GM18909 (cell line): Measurements from ENCODE around the gene CLPSL2.

Experiments used
- ATAC-seq: cut with Tn5 transposase; IDR thresholded peaks from one replicate; pipeline ENCODE4 v1.9.1; 2021; ENCODE audit warnings: mild to moderate bottlenecking; ENCODE audit not compliant: unreplicated experiment, poor library complexity

CLPSL2 gene

DNA sequence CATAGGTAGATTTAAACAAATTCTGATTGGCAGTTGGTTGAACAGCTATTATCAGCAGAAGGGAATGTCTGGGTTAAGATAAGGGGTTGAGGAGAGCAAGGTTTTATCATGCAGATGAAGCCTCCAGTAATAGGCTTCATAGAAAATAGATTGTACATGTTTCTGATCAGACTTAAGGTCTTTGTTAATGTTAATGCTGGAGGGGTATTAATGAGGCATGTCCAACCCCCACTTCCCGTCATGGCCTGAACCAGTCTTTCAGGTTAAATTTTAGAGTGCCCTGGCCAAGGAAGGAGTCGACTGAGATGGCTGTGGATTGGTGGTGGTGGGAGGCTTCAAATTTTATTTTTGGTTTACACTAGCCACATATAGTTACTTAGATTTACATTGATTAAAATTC lies 7.8 kb downstream of the CLPSL2 start:
- ATAC-seq, result no peak

DNA sequence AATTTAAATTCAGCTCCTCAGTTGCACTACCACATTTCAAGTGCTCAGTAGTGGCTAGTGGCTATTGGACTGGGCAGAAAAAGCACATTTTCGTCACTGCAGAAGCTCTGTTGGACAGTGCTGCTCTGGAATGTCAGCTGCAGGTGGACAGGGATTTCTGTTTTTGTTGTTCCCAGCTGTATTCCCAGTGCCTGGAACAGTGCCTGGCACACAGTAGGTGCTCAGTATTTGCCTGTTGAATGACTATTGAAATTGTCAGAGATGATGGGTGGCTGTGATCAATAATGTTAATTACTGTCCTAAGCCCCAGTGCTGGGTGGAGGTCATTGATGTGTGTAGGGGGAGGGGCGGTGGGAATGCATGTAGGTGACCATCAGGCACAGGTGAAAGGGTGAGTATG lies 9.9 kb downstream of the CLPSL2 start:
- no peak for ATAC-seq

DNA sequence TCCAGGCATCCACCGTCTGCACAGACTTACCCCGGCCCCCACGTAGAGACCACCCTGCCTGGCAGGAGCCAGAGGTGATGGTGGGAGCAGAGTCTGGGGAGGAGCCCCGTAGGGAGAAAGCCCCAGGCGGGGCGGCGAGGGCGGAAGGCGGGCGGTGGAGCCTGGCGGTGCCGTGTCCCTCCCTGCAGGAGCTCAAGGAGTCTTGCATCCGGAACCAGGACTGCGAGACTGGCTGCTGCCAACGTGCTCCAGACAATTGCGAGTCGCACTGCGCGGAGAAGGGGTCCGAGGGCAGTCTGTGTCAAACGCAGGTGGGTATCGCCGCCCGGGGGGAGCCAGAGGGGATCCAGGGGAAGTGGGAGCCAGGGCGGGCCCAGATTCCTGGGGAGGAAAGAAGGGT lies 10.4 kb downstream of the CLPSL2 start:
- no peak for ATAC-seq

DNA sequence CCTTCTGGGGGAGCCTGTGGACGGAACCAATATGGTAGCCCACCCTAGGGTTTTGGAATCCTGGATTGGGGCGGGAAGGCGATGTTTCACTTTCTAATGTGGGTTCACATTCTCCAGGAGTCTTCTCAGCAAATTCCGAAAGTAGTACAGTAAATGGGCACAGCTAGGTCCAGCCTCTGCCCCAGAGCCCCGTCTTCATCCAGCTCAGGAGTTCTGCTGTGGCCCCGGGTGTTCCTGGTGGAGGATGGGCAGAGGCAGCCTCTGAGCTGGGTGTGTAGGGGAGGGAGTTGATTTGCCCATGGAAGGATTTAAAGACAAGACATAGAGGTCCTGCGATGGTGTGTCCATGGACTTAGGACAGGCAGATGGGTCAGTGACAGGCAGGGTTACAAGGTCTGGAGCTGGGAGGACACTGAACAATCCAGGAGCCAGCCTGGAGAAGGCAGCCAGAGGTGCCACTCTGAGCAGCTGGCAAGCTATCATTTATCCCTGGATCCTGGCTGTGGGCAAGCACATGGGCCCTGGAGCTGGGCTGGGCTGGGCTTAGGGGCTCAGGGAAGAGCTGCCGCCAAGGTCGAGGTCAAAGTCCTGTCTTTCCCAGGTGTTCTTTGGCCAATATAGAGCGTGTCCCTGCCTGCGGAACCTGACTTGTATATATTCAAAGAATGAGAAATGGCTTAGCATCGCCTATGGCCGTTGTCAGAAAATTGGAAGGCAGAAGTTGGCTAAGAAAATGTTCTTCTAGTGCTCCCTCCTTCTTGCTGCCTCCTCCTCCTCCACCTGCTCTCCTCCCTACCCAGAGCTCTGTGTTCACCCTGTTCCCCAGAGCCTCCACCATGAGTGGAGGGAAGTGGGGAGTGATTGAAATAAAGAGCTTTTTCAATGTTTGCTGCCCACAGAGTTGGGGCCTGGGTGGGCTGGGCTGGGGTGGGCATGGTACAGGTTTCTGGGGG lies 11.1 kb downstream of the CLPSL2 start:
- ATAC-seq, result no peak

DNA sequence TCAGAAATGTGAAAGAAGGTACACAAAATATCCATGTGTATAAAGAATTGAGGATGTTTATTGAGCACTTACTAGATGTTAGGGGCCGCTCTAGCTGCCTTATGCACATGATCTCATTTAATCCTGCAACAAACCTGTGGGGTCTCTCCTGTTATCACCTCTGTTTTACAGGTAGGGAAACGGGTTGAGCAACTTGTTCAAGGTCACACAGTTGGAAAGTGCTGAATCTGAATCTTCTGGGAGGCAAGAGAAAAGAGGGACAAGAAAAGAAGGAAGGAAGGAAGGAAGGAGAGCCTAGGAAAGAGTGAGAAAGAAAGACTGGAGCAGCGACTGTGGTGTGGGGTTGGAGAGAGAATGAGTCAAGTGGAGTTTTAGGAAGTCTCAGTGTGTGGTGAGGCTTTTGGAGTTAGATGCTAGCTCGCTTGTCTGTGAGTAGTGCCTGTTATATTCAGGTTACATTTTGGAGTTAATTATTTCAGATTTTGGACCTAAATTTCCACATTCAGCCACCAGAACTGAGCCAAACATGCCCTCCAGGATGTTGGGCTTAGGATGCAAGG lies 12.1 kb downstream of the CLPSL2 start:
- ATAC-seq, result no peak

DNA sequence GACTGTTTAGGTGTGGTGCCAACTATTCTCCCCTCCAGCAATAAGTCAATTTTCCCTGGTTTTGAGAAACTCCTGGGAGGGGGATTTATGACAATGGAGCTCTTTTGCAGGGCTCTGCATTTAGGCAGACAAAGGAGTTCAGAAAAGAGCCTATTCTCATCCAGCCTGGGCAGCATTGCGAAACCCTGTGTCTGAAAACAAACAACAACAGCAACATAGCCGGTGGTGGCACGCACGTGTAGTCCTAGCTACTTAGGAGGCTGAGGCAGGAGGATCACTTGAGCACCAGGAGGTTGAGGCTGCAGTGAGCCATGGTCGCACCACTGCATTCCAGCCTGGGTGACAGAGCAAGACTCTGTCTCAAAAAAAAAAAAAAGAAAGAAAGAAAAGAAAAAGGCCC lies 14.3 kb downstream of the CLPSL2 start:
- ATAC-seq, result no peak

DNA sequence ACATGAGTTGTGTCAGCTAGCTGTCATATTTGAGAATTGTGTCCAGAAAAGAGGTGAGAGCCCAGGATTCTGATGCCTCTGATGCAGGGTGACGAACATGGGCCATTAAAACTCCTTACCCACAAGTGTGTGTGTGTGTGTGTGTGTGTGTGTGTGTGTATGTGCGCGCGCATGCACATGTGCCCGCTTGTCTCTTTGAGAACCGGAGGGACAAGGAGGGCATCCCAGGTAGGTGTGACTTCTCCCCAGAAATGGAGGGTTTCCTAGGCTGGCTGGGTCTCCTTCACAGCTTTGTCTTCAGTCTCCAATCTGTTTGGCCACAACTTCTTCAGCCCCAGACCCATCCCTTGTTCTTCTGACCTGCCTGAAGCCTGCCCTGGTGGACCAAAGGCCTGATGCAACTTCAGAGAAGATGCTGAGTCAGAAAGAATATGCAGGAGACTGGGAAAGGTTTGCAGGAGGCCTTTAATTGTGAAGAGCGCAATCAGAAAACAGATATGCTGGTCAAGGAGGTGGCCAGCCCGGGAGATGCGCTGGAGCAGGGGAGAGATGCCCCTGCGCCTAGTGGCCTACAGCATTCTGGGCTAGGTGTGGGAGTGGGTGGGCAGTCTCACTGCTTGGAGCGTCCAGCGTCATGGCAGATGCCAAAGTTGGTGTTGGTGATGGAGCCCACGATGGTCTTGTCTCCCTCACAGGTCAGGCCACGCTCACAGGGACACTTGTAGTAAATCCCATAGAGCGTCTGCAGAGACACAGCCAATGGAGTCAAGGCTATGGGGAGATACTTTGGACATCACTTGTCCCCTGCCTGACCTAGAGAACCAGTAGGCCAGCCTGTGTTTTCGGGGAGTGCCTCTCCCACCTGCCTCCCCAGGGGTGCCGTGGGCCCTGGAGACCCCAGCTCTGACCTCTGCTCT lies 18.4 kb downstream of the CLPSL2 start:
- ATAC-seq, result no peak

DNA sequence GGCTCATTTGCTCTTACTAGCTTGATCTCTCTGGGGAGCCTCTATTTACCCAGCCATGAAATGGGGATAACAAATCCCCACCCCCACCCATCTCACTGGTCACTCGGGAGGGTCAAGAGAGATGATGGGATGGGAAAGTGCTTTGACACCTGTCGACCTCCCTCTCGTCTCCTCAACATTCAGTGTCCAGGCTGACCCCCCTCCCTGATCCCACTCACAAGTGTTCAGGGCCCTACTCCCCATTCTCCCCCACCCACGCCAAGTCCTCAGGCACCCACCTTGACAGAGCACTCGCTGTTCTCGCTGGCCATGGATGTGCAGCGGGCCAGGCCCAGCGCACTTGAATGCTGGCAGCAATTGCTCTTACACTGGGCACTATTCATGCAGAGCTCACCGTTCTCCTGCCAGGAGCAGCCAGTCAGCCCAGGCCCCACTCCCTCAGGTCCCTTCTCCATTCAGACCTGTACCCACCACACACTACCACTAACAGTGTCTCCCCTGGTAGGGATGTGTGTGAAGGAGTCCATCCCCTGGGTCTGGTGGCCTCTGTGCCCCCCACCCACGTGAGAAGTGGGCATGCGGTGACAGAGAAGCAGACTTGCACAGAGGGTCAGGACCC lies 19.2 kb downstream of the CLPSL2 start:
- no peak for ATAC-seq

DNA sequence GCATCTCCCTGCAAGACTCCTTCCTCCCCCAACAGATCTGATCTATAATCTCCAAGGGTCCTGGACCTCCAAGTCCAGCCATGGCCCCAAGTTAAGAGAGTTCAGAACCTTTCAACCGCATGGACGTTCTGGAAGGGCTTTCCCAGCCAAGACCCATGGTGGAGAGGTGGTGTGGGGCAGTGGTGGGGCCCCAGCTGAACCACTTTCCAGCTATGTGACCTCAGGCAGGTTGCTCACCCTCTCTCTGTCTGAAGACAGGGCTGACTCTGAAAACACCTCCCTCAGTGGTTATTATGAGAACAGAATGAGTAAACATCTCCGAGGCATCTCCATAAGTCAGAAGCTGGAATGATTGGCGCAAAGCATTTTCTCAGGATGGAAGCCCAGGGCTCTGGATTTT lies 19.8 kb downstream of the CLPSL2 start:
- no peak for ATAC-seq

DNA sequence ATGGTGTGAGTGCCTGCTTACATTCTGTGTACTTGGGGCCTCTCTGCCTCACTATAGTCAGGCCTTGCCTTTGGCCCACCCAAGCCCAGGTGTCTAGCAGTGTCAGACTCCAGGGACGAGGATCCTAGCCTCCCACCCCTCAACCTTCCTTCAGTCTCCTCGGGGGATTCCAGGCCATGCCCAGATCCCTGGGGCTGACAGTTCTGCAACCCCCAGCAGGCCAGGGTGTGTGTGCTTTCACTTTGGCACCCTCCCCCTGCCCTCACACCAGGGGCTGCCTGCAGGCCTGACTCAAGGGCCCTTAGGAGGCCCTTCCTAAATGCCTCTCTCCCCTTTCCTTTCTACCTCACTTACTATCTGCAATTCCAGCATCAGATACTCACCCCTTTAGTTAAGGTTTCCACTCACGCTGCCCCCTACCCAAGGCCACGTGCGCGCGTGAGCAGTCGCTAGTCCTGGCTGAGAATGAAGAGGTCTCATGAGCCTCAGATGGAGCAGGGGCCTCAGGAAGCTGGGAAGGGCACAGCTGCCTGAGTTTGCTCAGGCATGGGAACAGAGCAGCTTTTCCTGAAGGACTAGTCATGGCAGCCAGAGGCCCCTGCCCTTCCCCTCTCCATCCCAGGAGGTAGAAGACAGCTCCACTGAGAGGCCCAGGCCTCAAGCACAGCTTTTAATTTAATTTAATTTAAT lies 21.6 kb downstream of the CLPSL2 start:
- ATAC-seq, result no peak

DNA sequence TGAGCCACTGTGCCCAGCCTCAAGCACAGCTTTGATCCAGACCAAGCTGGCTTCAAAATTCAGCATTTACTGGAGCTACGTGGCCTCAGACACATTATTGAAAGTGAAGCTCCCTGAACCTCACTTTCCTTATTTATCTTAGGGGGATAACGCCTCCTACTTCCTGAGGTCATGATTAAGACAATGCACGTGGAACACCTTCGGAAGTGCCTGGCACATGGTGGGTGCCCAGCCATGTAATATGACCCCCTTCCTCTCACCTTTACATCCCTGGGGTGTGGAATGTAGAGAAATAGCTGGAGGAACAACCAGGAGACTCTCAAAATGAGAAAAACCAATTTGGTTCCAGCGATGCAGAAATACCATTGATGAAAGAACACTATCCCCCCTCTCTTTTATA lies 22.3 kb downstream of the CLPSL2 start:
- ATAC-seq, result no peak

DNA sequence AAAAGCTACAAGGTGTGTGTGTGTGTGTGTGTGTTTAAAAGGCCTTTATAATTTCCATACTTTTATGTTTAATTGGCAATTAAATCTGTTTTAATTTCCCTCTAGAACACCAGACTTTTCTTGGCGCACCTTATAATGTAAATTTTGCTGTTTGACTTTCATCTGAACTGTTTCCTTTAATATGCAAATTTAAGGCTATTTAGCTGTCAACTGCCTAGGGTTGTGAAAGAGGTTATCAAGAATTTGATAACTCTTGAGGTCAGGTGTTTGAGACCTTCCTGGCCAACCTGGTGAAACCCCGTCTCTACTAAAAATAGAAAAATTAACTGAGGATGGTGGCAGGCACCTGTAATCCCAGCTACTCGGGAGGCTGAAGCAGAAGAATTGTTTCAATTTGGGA lies 24.8 kb downstream of the CLPSL2 start:
- no peak for ATAC-seq

DNA sequence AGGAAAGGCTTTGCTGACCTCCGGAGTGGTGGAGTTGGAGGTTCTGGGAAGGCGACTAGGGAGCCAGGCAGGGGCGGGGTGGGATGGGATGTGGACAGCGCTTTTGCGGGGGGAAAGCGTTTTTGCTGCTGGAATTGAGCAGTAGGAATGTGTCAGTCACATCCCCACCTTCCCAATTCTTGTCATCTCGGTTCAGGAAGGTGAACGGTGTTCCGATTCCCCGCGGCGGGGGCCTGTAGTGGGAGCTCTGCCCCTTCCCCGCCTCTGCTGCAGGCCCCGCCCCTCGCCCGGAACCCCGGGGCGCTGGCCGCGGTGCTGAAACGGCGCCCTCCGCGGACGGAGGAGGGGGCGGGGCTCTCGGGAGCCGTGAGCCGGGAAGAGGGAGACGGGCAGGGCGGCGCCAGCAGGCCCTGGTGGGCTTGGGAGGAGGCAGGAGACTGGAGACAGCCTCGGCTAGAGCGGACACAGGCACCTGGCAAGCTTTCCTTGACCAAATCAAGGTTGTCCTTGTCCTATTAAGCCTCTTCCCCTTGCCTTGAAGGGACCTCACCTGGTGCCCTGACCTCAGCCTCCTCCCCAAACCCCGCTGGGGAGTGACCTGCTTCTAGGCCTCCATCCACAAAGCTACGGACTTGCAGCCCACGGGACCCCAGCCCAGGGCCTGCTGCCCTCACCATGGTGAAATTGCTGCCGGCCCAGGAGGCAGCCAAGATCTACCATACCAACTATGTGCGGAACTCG lies 28.8 kb downstream of the CLPSL2 start, which contains the start of gene LHFPL5:
Gene LHFPL5, plus strand, starts transcription at position 357 of the 741 bp plus-strand sequence. Its CDS starts 319 bp downstream, at position 676.
- no peak for ATAC-seq

DNA sequence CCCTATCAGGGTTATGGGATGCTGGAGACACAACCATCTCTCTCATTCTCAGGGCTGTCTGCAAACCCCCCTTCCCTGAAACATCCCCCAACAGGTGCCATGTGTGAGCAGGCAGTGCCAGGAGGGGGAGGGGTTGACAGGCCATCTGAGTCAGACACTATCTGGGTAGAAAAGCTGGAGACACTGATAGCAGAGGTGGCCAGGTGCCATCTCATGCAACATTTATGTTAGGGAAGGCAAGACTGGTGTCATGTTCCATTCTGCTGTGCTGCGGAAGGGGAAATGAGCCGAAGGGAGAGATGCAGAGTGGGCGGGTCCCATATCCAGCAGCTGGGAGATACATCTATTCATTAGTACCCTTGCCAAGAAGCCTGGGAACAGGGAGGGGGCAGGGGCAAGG lies 32.3 kb downstream of the CLPSL2 start:
- ATAC-seq, result no peak

DNA sequence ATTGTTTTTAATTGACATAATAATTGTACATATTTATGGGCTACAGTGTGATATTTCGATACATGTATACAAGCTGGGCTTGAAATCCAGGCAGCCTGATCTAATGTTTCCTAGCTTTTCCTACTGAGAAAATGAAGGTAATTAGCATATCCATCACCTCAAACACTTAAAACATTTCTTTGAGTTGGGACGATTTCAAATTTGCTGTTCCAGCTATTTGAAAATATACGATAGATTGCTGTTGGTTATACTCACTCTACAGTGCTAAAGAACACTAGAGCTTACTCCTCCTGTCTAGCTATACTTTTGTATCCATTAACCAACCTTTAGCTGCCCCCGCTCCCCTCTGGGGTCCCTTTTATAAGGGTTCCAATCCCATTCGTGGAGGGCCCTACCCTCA lies 33.4 kb downstream of the CLPSL2 start:
- no peak for ATAC-seq

DNA sequence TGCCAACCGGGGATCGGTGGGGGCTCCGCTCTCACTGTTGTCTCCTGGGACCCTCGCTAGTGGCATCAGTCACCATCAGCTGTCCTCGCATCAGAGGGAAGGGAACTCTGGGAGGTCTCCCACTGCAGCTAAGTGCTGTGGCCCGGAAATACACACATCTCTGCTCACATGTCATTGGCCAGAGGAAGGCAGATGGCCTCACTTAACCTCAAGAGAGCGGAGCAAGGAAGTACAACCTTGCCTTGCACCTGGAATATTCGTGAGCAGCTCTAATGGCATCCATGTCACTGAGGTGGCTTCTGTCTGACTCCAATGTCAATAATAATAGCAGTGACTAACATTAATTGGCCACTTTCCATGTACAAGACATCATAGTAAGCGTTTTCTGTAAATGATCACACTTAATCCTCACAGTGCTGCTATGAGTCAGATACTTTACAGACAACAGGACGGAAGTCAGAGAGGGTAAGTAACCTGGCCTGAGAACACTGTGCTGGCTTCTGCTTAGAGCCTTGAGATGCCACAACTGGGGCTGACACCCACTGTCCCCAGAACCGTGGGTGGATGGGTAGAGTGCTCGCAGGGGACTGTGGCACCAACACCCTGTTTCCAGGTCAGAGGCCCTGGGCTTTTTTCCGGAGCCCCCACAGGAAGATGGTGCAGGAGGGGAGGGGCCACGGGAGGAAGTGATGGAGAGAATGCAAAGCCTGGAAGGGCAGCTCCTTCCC lies 34.7 kb downstream of the CLPSL2 start:
- no peak for ATAC-seq

DNA sequence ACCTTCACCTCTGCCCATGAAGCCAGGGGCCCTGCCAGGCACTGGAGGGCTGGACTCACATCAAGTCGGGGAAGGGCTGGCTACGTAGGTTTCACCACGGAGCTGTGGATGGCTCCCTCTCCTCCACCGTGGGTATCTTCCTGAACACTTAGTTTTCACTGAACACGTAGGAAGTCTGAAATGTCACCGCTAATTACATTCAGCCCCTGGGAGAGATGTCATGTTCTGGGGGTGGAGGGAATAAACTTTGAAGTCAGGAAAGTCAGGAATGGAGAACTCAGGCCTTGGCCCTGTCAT lies 35.2 kb downstream of the CLPSL2 start:
- ATAC-seq, result no peak

DNA sequence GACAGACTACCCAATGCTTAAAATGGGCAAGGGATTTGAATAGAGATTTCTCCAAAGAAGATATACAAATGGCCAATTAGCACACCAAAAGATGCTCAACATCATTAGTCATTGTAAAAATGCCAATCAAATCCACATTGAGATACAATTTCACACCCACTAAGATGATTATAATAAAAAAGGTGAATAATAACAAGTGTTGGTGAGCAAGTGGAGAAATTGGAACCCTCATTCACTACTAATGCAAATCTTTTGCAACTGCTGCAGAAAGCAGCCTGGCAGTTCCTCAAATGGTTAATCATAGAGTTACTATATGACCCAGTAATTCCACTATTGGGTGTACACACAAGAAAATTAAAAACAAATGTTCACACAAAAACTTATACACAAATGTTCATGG lies 41.1 kb downstream of the CLPSL2 start:
- ATAC-seq, result no peak

DNA sequence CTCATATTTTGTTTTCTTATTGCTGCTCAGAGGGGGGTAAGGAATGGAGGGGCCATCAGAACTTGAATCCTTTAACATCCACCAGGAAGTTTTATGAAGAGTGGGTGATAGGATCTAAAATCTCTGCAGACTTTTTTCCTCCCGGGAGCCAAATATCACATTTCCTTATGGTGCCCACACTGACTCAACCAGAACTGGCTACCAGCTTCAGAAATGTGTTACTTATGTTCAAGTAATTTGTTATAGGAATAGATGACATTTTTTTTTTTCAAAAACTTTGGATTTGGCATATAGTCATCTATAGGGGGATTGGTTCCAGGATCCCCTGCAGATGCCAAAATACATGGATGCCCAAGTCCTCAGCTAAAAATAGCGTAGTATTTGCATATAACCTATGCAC lies 47.2 kb downstream of the CLPSL2 start:
- ATAC-seq, result no peak
